Measurements from ENCODE around the gene IGDCC3. TPM values are rescaled to one million over a fixed set of nuclear protein-coding genes. Genes with fewer than 3 reads are reported as not detected.

The IGDCC3 gene
- total and polyA plus RNA-seq, 2 donors (not counting 1 experiment from before 2014, with no cell fraction given): not detected

- no peak for DNase-seq
- Mint-ChIP-seq H3K4me1 (peaks cover 16% of the 10 kb centered on the region), H3K27ac (no peak overlapping the region), H3K9me3 (ENCODE audit: insufficient read depth) (no peaks in the 10 kb centered on the region), H3K27me3 (peaks cover 6% of the 10 kb centered on the region), H3K4me3 (no peak overlapping the region)
- no peaks in the 10 kb centered on the region for H4K20me1 ChIP-seq (ENCODE audit: control insufficient read depth, insufficient read depth, low read length, poor library complexity, severe bottlenecking)
- intact Hi-C loops (cut with micrococcal nuclease): no loop called here
- ATAC-seq (ENCODE audit: low read depth): no peak
- H3K9me3 ChIP-seq (ENCODE audit: control extremely low read depth in 1 of 3, control insufficient read depth in 2 of 3, insufficient read depth in 1 of 3, low read length in 2 of 3): no peaks in the 10 kb centered on the region
- 96% methylated on average over 6 of the region's 6 CpGs for WGBS (ENCODE audit: insufficient coverage)
- H2AFZ ChIP-seq (ENCODE audit: insufficient read depth, low read depth, low read length, poor library complexity, severe bottlenecking): no peak overlapping the region
- H3K27ac ChIP-seq (ENCODE audit: low read length in 2 of 2): no peak overlapping the region
- H3K4me3 ChIP-seq (ENCODE audit: control extremely low read depth in 1 of 5, extremely low read depth in 1 of 5, insufficient read depth in 1 of 5, low read depth in 2 of 5, low read length in 4 of 5): no peak overlapping the region
- ChIA-PET POLR2A (interaction anchor here (0.6 kb wide), 1 partner anchor 241 kb away, joined by 5 read pairs; no protein-coding TSS in a partner anchor), CTCF (interaction anchor here (1.6 to 2.3 kb wide), 2 partner anchors 10 to 11 kb away, joined by 7 read pairs; no protein-coding TSS in a partner anchor)
- no peak overlapping the region for H3K4me2 ChIP-seq (replicated peaks; ENCODE audit: low read depth, low read length, poor library complexity, severe bottlenecking)
- peaks cover 7 to 16% of the 10 kb centered on the region in 2 donors for H3K4me1 ChIP-seq (ENCODE audit: control insufficient read depth in 2 of 2, insufficient read depth in 2 of 2, low read length in 2 of 2)
- no peaks in the 10 kb centered on the region for H3K36me3 ChIP-seq (replicated peaks in 1 of 2; ENCODE audit: control extremely low read depth in 1 of 2, control insufficient read depth in 1 of 2, extremely low read depth in 1 of 2, insufficient read depth in 2 of 2, low read length in 1 of 2)
- no peaks in the 10 kb centered on the region for H3K79me2 ChIP-seq (ENCODE audit: control insufficient read depth, insufficient read depth, low read length)
- H3K27me3 ChIP-seq (replicated peaks in 1 of 4; ENCODE audit: control extremely low read depth in 1 of 4, control insufficient read depth in 3 of 4, insufficient read depth in 4 of 4, low read length in 3 of 4): peaks cover 0 to 5% (median 0%) of the 10 kb centered on the region in 4 experiments
- no peak for TF ChIP-seq CTCF (IDR thresholded peaks at IDR 0.05)
- no peak for TF ChIP-seq EZH2 (IDR thresholded peaks at IDR 0.05; ENCODE audit: borderline replicate concordance, insufficient read depth, low read depth, low read length, poor library complexity, severe bottlenecking)
- H3K9ac ChIP-seq (ENCODE audit: low read length): no peak overlapping the region
These were observed 69.8 kb downstream of the IGDCC3 start for GRCh38 chr15:65307978-65308377.

GRCh38 chr15:65306551-65306950 lies 71.3 kb downstream of the IGDCC3 start:
- Histone ChIP-seq H3K4me2 (replicated peaks; ENCODE audit: low read depth, low read length, poor library complexity, severe bottlenecking) (no peak overlapping the region), H3K4me3 (ENCODE audit: control extremely low read depth in 1 of 5, extremely low read depth in 1 of 5, insufficient read depth in 1 of 5, low read depth in 2 of 5, low read length in 4 of 5) (no peak overlapping the region), H3K36me3 (replicated peaks in 1 of 2; ENCODE audit: control extremely low read depth in 1 of 2, control insufficient read depth in 1 of 2, extremely low read depth in 1 of 2, insufficient read depth in 2 of 2, low read length in 1 of 2) (no peaks in the 10 kb centered on the region), H4K20me1 (ENCODE audit: control insufficient read depth, insufficient read depth, low read length, poor library complexity, severe bottlenecking) (no peaks in the 10 kb centered on the region), H3K9me3 (ENCODE audit: control extremely low read depth in 1 of 3, control insufficient read depth in 2 of 3, insufficient read depth in 1 of 3, low read length in 2 of 3) (peaks cover 0 to 3% (median 0%) of the 10 kb centered on the region in 3 donors), H3K27me3 (replicated peaks in 1 of 4; ENCODE audit: control extremely low read depth in 1 of 4, control insufficient read depth in 3 of 4, insufficient read depth in 4 of 4, low read length in 3 of 4) (peaks cover 0 to 1% (median 0%) of the 10 kb centered on the region in 4 experiments), H3K4me1 (ENCODE audit: control insufficient read depth in 2 of 2, insufficient read depth in 2 of 2, low read length in 2 of 2) (peaks cover 7 to 16% of the 10 kb centered on the region in 2 donors), H3K9ac (ENCODE audit: low read length) (no peak overlapping the region), H2AFZ (ENCODE audit: insufficient read depth, low read depth, low read length, poor library complexity, severe bottlenecking) (no peak overlapping the region), H3K79me2 (ENCODE audit: control insufficient read depth, insufficient read depth, low read length) (no peaks in the 10 kb centered on the region), H3K27ac (ENCODE audit: low read length in 2 of 2) (no peak overlapping the region)
- H3K4me1 Mint-ChIP-seq: peaks cover 16% of the 10 kb centered on the region
- ChIA-PET CTCF (interaction anchor here (1.1 to 3.2 kb wide), 3 partner anchors 9 to 79 kb away, joined by 3 to 26 read pairs (median 14); no protein-coding TSS in a partner anchor), POLR2A (interaction anchor here (0.7 to 1.2 kb wide), 2 partner anchors 278 to 1810 kb away, joined by 8 to 9 read pairs; no protein-coding TSS in a partner anchor)
- no peak for ATAC-seq (ENCODE audit: low read depth)
- no peak overlapping the region for H3K4me3 Mint-ChIP-seq
- intact Hi-C loops (cut with micrococcal nuclease): no loop called here
- no peak for TF ChIP-seq EZH2 (IDR thresholded peaks at IDR 0.05; ENCODE audit: borderline replicate concordance, insufficient read depth, low read depth, low read length, poor library complexity, severe bottlenecking)
- no peak for TF ChIP-seq CTCF (IDR thresholded peaks at IDR 0.05)
- no peaks in the 10 kb centered on the region for H3K27me3 Mint-ChIP-seq
- H3K9me3 Mint-ChIP-seq (ENCODE audit: insufficient read depth): no peaks in the 10 kb centered on the region
- no peak for DNase-seq
- H3K27ac Mint-ChIP-seq: peak overlapping the region; percentile 46
